ENCODE measurements around the gene ANTXR1.

GRCh38 chr2:69202327-69202726 is 189.3 kb downstream of the ANTXR1 start:
- TF ChIP-seq POLR2A (IDR thresholded peaks at IDR 0.05) (no peak), CTCF (IDR thresholded peaks at IDR 0.05) (no peak)
